ENCODE measurements around the gene CD99L2. TPM values are rescaled to one million over a fixed set of nuclear protein-coding genes. Genes with fewer than 3 reads are reported as not detected.

Gene CD99L2
- total and polyA plus RNA-seq, 10 of the 15 experiments (the other 5 are each of a cell fraction or from before 2014, with no cell fraction given), result 1.1 to 22.9 (median 13.0) TPM

DNA sequence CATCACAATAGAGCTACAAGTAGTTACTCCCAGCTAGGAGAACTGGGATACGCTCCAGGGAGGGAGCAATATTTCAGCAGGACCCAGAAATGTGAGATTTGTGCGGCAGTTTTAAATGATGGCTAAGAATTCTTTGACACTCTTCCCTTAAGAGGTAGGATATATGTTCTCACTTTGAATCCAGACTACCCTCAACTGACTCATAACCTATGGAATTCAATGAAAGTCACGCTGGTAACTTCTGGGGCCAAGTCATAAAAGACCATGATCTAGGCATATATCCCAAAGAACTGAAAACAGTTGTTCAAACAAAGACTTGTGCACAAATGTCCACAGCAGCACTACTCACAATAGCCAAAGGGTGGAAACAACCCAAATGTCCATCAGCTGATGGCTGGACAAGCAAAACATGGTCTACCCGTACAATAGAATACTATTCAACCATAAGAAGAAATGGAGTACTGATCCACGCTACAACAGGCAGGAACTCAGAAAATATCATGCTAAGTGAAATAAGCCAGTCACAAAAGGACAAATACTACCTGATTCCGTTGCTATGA is 10.5 kb downstream of the CD99L2 start:
- RAD21 ChIA-PET (ENCODE audit: unreplicated experiment), result interaction anchor here (1.0 kb wide), 1 partner anchor 10 kb away, joined by 3 read pairs; no protein-coding TSS in a partner anchor
- H3K4me1 ChIP-seq (ENCODE audit: control insufficient read depth, insufficient read depth, low read length), result no peaks in the 10 kb centered on the region
- no peak overlapping the region for H3K27ac ChIP-seq (ENCODE audit: control insufficient read depth, insufficient read depth)
- H3K79me2 ChIP-seq (ENCODE audit: control insufficient read depth, insufficient read depth, low read length), result no peaks in the 10 kb centered on the region; the same call in 1 of the 2 replicates
- no peaks in the 10 kb centered on the region for H3K27me3 ChIP-seq (replicated peaks in 1 of 2; ENCODE audit: control insufficient read depth in 2 of 2, insufficient read depth in 2 of 2, low read length in 1 of 2)
- H3K9me3 ChIP-seq (replicated peaks; ENCODE audit: control insufficient read depth, insufficient read depth, low read length), result no peaks in the 10 kb centered on the region
- SMC1A ChIA-PET (ENCODE audit: uncharacterized antibody, unreplicated experiment), result no interaction called here
- BruUV-seq (replicated peaks), result no TSS peak
- no peaks in the 10 kb centered on the region for H4K20me1 ChIP-seq (ENCODE audit: control insufficient read depth, insufficient read depth)
- no peak overlapping the region for H3K9ac ChIP-seq (ENCODE audit: control insufficient read depth, insufficient read depth, low read length)
- no peak overlapping the region for H3K4me3 ChIP-seq
- POLR2A ChIA-PET, result no interaction called here
- in situ Hi-C loops (cut with MboI), result no loop called here
- no peak for ATAC-seq
- FAIRE-seq, result no peak
- DNase-seq (ENCODE audit: low read depth, low spot score), result no peak
- H3K36me3 ChIP-seq (ENCODE audit: control insufficient read depth in 2 of 2, insufficient read depth in 2 of 2, low read length in 1 of 2), result no peaks in the 10 kb centered on the region
- no peak overlapping the region for H2AFZ ChIP-seq (ENCODE audit: control insufficient read depth, low read depth, low read length)
- CTCF ChIA-PET, result no interaction called here
- 70% methylated on average over 6 of the region's 6 CpGs for WGBS (ENCODE audit: insufficient coverage, insufficient replicate concordance, low lambda C conversion rate, missing lambda C conversion rate)
- intact Hi-C loops (cut with micrococcal nuclease; ENCODE audit: unreplicated experiment), result no loop called here
- no peak overlapping the region for H3K4me2 ChIP-seq (ENCODE audit: control insufficient read depth, insufficient read depth)
- no peak for TF ChIP-seq HDGF (IDR thresholded peaks at IDR 0.05)
- TF ChIP-seq BHLHE40 (IDR thresholded peaks at IDR 0.05; ENCODE audit: borderline replicate concordance in 1 of 2, low read depth in 2 of 2, low read length in 1 of 2), result no peak
- TF ChIP-seq, protein P1, sequence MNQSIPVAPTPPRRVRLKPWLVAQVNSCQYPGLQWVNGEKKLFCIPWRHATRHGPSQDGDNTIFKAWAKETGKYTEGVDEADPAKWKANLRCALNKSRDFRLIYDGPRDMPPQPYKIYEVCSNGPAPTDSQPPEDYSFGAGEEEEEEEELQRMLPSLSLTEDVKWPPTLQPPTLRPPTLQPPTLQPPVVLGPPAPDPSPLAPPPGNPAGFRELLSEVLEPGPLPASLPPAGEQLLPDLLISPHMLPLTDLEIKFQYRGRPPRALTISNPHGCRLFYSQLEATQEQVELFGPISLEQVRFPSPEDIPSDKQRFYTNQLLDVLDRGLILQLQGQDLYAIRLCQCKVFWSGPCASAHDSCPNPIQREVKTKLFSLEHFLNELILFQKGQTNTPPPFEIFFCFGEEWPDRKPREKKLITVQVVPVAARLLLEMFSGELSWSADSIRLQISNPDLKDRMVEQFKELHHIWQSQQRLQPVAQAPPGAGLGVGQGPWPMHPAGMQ (IDR thresholded peaks at IDR 0.05; ENCODE audit: borderline replicate concordance), result no peak
- no peak for TF ChIP-seq STAT1 (conservative IDR thresholded peaks at IDR 0.05)
- TF ChIP-seq ZSCAN29 (IDR thresholded peaks at IDR 0.05), result no peak
- no peak for TF ChIP-seq CEBPB (IDR thresholded peaks at IDR 0.05; ENCODE audit: borderline replicate concordance in 1 of 2, low read depth in 2 of 2, low read length in 2 of 2)
- no peak for TF ChIP-seq BRCA1 (IDR thresholded peaks at IDR 0.05; ENCODE audit: low read depth, low read length)
- TF ChIP-seq ZNF622 (IDR thresholded peaks at IDR 0.05), result no peak
- no peak for TF ChIP-seq ETV6 (conservative IDR thresholded peaks at IDR 0.05 in 1 of 2, IDR thresholded peaks at IDR 0.05 in 1 of 2; ENCODE audit: borderline replicate concordance in 1 of 2, low read depth in 1 of 2)
- TF ChIP-seq, protein P2, sequence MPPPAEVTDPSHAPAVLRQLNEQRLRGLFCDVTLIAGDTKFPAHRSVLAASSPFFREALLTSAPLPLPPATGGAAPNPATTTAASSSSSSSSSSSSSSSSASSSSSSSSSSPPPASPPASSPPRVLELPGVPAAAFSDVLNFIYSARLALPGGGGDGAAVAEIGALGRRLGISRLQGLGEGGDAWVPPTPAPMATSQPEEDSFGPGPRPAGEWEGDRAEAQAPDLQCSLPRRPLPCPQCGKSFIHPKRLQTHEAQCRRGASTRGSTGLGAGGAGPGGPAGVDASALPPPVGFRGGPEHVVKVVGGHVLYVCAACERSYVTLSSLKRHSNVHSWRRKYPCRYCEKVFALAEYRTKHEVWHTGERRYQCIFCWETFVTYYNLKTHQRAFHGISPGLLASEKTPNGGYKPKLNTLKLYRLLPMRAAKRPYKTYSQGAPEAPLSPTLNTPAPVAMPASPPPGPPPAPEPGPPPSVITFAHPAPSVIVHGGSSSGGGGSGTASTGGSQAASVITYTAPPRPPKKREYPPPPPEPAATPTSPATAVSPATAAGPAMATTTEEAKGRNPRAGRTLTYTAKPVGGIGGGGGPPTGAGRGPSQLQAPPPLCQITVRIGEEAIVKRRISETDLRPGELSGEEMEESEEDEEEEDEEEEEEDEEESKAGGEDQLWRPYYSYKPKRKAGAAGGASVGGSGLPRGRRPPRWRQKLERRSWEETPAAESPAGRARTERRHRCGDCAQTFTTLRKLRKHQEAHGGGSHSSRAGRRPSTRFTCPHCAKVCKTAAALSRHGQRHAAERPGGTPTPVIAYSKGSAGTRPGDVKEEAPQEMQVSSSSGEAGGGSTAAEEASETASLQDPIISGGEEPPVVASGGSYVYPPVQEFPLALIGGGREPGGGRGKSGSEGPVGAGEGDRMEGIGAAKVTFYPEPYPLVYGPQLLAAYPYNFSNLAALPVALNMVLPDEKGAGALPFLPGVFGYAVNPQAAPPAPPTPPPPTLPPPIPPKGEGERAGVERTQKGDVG (CRISPR knock-in tag; IDR thresholded peaks at IDR 0.05), result no peak
- TF ChIP-seq, protein P3, sequence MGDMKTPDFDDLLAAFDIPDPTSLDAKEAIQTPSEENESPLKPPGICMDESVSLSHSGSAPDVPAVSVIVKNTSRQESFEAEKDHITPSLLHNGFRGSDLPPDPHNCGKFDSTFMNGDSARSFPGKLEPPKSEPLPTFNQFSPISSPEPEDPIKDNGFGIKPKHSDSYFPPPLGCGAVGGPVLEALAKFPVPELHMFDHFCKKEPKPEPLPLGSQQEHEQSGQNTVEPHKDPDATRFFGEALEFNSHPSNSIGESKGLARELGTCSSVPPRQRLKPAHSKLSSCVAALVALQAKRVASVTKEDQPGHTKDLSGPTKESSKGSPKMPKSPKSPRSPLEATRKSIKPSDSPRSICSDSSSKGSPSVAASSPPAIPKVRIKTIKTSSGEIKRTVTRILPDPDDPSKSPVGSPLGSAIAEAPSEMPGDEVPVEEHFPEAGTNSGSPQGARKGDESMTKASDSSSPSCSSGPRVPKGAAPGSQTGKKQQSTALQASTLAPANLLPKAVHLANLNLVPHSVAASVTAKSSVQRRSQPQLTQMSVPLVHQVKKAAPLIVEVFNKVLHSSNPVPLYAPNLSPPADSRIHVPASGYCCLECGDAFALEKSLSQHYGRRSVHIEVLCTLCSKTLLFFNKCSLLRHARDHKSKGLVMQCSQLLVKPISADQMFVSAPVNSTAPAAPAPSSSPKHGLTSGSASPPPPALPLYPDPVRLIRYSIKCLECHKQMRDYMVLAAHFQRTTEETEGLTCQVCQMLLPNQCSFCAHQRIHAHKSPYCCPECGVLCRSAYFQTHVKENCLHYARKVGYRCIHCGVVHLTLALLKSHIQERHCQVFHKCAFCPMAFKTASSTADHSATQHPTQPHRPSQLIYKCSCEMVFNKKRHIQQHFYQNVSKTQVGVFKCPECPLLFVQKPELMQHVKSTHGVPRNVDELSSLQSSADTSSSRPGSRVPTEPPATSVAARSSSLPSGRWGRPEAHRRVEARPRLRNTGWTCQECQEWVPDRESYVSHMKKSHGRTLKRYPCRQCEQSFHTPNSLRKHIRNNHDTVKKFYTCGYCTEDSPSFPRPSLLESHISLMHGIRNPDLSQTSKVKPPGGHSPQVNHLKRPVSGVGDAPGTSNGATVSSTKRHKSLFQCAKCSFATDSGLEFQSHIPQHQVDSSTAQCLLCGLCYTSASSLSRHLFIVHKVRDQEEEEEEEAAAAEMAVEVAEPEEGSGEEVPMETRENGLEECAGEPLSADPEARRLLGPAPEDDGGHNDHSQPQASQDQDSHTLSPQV (IDR thresholded peaks at IDR 0.05), result no peak
- TF ChIP-seq DPF2 (IDR thresholded peaks at IDR 0.05), result no peak
- no peak for TF ChIP-seq PAX8 (IDR thresholded peaks at IDR 0.05)

Data from GM12878 (cell line).